Trophoblast cell (in vitro differentiated cells and primary cell): ENCODE measurements around the gene ENTPD8.

Source experiments
- DNase-seq, 2 donors: peaks; one replicate each; pipeline ENCODE4 v3.0.0-alpha.2; 2016
- H2AFZ ChIP-seq: 2 replicates; pipeline ENCODE4 v1.6.1; 2013; ENCODE audit warnings: low read length, moderate library complexity, mild to moderate bottlenecking; ENCODE audit not compliant: insufficient read depth, poor library complexity
- H2AK5ac ChIP-seq: 2 replicates; pipeline ENCODE4 v1.6.1; 2013; ENCODE audit warnings: mild to moderate bottlenecking, low read length
- H2BK120ac ChIP-seq: 2 replicates; pipeline ENCODE4 v1.6.1; 2013; ENCODE audit warnings: low read length, mild to moderate bottlenecking, moderate library complexity; ENCODE audit not compliant: insufficient read depth, poor library complexity
- H2BK12ac ChIP-seq: 2 replicates; pipeline ENCODE4 v1.6.1; 2013; ENCODE audit warnings: mild to moderate bottlenecking, low read length, moderate library complexity
- H2BK5ac ChIP-seq: 2 replicates; pipeline ENCODE4 v1.6.1; 2013; ENCODE audit warnings: low read length, low read depth, moderate library complexity, mild to moderate bottlenecking; ENCODE audit not compliant: poor library complexity
- H3K14ac ChIP-seq: 2 replicates; pipeline ENCODE4 v1.6.1; 2013; ENCODE audit warnings: mild to moderate bottlenecking, low read length
- H3K18ac ChIP-seq: 2 replicates; pipeline ENCODE4 v1.6.1; 2013; ENCODE audit warnings: mild to moderate bottlenecking, low read length
- H3K23ac ChIP-seq: 2 replicates; pipeline ENCODE4 v1.6.1; 2013; ENCODE audit warnings: low read length
- H3K27ac ChIP-seq: 2 replicates; pipeline ENCODE4 v1.5.1; 2013; ENCODE audit warnings: low read depth, mild to moderate bottlenecking, inconsistent platforms, low read length, moderate library complexity
- H3K27me3 ChIP-seq: 2 replicates; pipeline ENCODE4 v1.6.1; 2013; ENCODE audit warnings: inconsistent platforms, mild to moderate bottlenecking, low read length, moderate library complexity; ENCODE audit not compliant: insufficient read depth
- H3K36me3 ChIP-seq, 2 experiments: 1 replicate in 1 of 2; 2 replicates in 1 of 2; pipeline ENCODE4 v1.6.1; 2013; ENCODE audit warnings: low read length in 2 of 2, mild to moderate bottlenecking in 2 of 2, moderate library complexity in 1 of 2; ENCODE audit not compliant: insufficient read depth in 2 of 2, control insufficient read depth in 1 of 2
- H3K4ac ChIP-seq: 2 replicates; pipeline ENCODE4 v1.6.1; 2013; ENCODE audit warnings: low read depth, mild to moderate bottlenecking, low read length, moderate library complexity
- H3K4me1 ChIP-seq, 2 experiments: 1 replicate in 1 of 2; 2 replicates in 1 of 2; pipeline ENCODE4 v1.6.1; 2013; ENCODE audit warnings: low read length in 2 of 2, mild to moderate bottlenecking in 2 of 2, moderate library complexity in 1 of 2; ENCODE audit not compliant: insufficient read depth in 2 of 2, control insufficient read depth in 1 of 2
- H3K4me2 ChIP-seq: 2 replicates; pipeline ENCODE4 v1.6.1; 2013; ENCODE audit warnings: inconsistent platforms, mild to moderate bottlenecking, low read length, moderate library complexity
- H3K4me3 ChIP-seq: 2 replicates; pipeline ENCODE4 v1.5.1; 2013; ENCODE audit warnings: mild to moderate bottlenecking, low read depth, low read length, inconsistent platforms
- H3K79me1 ChIP-seq: one replicate; pipeline ENCODE4 v1.6.1; 2013; ENCODE audit warnings: low read length
- H3K79me2 ChIP-seq: 2 replicates; pipeline ENCODE4 v1.6.1; 2013; ENCODE audit warnings: low read length, mild to moderate bottlenecking; ENCODE audit not compliant: control insufficient read depth, insufficient read depth, poor library complexity
- H3K9ac ChIP-seq: 2 replicates; pipeline ENCODE4 v1.6.1; 2013; ENCODE audit warnings: mild to moderate bottlenecking, low read length
- H3K9me3 ChIP-seq: 2 replicates; pipeline ENCODE4 v1.6.1; 2013; ENCODE audit warnings: low read depth, mild to moderate bottlenecking, control low read depth, inconsistent platforms, low read length; ENCODE audit not compliant: insufficient read depth
- H4K12ac ChIP-seq: 2 replicates; pipeline ENCODE4 v1.6.1; 2013; ENCODE audit warnings: low read depth, mild to moderate bottlenecking, low read length, moderate library complexity
- H4K8ac ChIP-seq: 2 replicates; pipeline ENCODE4 v1.6.1; 2013; ENCODE audit warnings: low read depth, mild to moderate bottlenecking, low read length, moderate library complexity
- H4K91ac ChIP-seq: one replicate; pipeline ENCODE4 v1.6.1; 2013; ENCODE audit warnings: low read depth, mild to moderate bottlenecking, low read length, moderate library complexity
- WGBS: extraction: QIAGEN DNeasy Blood & Tissue Kit; methylation state at CpG from one replicate; pipeline ENCODE4 v1.1.7; 2013; ENCODE audit warnings: missing lambda C conversion rate; ENCODE audit not compliant: insufficient read length, insufficient coverage; ENCODE audit errors: extremely low coverage; 5-methylcytosine and 5-hydroxymethylcytosine counted together

The ENTPD8 gene

GRCh38 chr9:137484551-137485315 lies 43.6 kb upstream of the ENTPD8 start:
- Histone ChIP-seq H3K4ac (no peak overlapping the region), H3K36me3 (no peaks in the 10 kb centered on the region), H4K91ac (no peak overlapping the region), H2BK120ac (no peak overlapping the region), H4K8ac (no peak overlapping the region), H3K18ac (no peak overlapping the region), H3K9ac (no peak overlapping the region), H3K4me2 (no peak overlapping the region), H3K14ac (no peak overlapping the region), H2AFZ (no peak overlapping the region), H3K79me2 (no peaks in the 10 kb centered on the region), H3K4me1 (peaks cover 8 to 16% of the 10 kb centered on the region in 2 experiments), H3K27ac (no peak overlapping the region), H3K27me3 (no peaks in the 10 kb centered on the region), H3K9me3 (no peaks in the 10 kb centered on the region), H3K79me1 (no peaks in the 10 kb centered on the region), H3K4me3 (no peak overlapping the region), H3K23ac (no peak overlapping the region), H2BK5ac (no peak overlapping the region), H2BK12ac (no peak overlapping the region), H2AK5ac (no peak overlapping the region), H4K12ac (no peak overlapping the region)
- DNase-seq = peak; percentile 59 to 66
- no CpG with 5 or more reads among the region's 27 CpGs for WGBS

GRCh38 chr9:137482094-137482781 lies 41.1 kb upstream of the ENTPD8 start:
- H2BK12ac ChIP-seq = no peak overlapping the region
- H2BK5ac ChIP-seq = no peak overlapping the region
- H3K4ac ChIP-seq = no peak overlapping the region
- H3K4me1 ChIP-seq = peaks cover 18 to 28% of the 10 kb centered on the region in 2 experiments
- no peak overlapping the region for H3K9ac ChIP-seq
- H2BK120ac ChIP-seq = no peak overlapping the region
- no peak overlapping the region for H3K4me3 ChIP-seq
- no peak overlapping the region for H3K18ac ChIP-seq
- no peaks in the 10 kb centered on the region for H3K9me3 ChIP-seq
- H3K14ac ChIP-seq = no peak overlapping the region
- H3K27me3 ChIP-seq = no peaks in the 10 kb centered on the region
- no peak overlapping the region for H2AFZ ChIP-seq
- no peak overlapping the region for H3K27ac ChIP-seq
- no peaks in the 10 kb centered on the region for H3K79me2 ChIP-seq
- no peak overlapping the region for H3K23ac ChIP-seq
- peak; percentile 90 to 92 for DNase-seq
- no CpG with 5 or more reads among the region's 26 CpGs for WGBS
- H4K12ac ChIP-seq = no peak overlapping the region
- no peak overlapping the region for H2AK5ac ChIP-seq
- H4K91ac ChIP-seq = peak overlapping the region; percentile 28
- H3K79me1 ChIP-seq = no peaks in the 10 kb centered on the region
- no peak overlapping the region for H3K4me2 ChIP-seq
- no peaks in the 10 kb centered on the region for H3K36me3 ChIP-seq
- no peak overlapping the region for H4K8ac ChIP-seq

DNA sequence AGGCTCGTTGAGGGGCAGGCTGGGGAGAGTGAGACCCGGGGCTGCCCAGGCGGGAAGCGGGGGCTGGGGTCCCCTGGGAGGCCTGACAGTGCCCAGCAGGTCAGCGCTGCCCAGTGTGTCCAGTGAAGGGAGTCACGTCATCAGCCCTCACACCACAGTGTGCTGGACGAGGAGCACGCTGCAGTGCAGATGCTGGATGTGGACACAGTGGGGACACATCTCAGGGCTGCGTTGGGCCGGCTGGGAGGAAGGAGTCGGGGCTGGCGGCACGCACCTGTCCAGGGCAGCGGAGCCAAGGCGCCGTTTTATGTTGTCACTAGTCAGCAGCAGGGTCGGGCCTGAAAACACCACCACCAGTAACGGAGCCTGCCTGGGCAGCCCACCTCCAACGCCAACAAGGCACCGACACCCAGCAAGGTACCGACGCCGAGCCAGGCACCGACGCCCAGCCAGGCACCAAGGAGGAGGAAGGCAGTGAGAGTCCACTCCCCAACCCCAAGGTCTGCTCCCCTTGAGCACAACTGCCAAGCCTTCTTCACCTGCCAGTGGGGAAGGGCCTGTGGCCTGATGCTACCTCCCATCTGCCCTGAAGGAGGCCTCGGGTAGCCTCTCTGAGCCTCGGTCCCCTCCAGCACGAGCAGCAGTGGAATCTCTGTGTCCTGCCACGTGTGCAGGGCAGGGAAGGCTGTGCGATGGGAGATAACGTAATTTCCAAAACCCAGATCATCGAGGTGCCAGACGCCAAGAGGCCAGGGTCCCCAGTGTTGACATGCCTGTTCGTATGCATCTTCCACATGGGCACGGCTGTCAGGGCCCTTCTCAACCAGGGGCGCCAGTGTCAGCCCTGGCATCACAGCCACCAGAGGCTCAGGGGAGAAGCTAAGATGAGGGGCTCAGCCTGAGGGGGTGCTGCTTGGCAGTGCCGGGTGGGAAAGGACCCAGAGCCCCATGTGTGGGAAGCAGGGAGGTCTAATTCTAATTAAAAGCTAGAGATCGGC lies 39.8 kb upstream of the ENTPD8 start:
- no peaks in the 10 kb centered on the region for H3K79me1 ChIP-seq
- no peak overlapping the region for H2AK5ac ChIP-seq
- H4K91ac ChIP-seq = no peak overlapping the region
- H3K4me2 ChIP-seq = no peak overlapping the region
- no peak overlapping the region for H2AFZ ChIP-seq
- H3K14ac ChIP-seq = no peak overlapping the region
- no peak overlapping the region for H3K4me3 ChIP-seq
- no peaks in the 10 kb centered on the region for H3K79me2 ChIP-seq
- H3K4ac ChIP-seq = no peak overlapping the region
- H3K18ac ChIP-seq = no peak overlapping the region
- no peak for DNase-seq
- H3K23ac ChIP-seq = no peak overlapping the region
- peaks cover under 1% of the 10 kb centered on the region for H3K27me3 ChIP-seq
- no peak overlapping the region for H4K12ac ChIP-seq
- WGBS = no CpG with 5 or more reads among the region's 38 CpGs
- peaks cover 18 to 28% of the 10 kb centered on the region in 2 experiments for H3K4me1 ChIP-seq
- H2BK5ac ChIP-seq = no peak overlapping the region
- H2BK12ac ChIP-seq = no peak overlapping the region
- no peak overlapping the region for H3K27ac ChIP-seq
- no peak overlapping the region for H3K9ac ChIP-seq
- no peaks in the 10 kb centered on the region for H3K36me3 ChIP-seq
- H2BK120ac ChIP-seq = no peak overlapping the region
- no peak overlapping the region for H4K8ac ChIP-seq
- H3K9me3 ChIP-seq = no peaks in the 10 kb centered on the region
